ENCODE results near the gene CAMTA1.

CAMTA1 gene

GRCh38 chr1:7199077-7199779 is 414.0 kb downstream of the CAMTA1 start:
- H3K4me3 ChIP-seq (ENCODE audit: severe bottlenecking): no peak overlapping the region
- TF ChIP-seq, protein P1, sequence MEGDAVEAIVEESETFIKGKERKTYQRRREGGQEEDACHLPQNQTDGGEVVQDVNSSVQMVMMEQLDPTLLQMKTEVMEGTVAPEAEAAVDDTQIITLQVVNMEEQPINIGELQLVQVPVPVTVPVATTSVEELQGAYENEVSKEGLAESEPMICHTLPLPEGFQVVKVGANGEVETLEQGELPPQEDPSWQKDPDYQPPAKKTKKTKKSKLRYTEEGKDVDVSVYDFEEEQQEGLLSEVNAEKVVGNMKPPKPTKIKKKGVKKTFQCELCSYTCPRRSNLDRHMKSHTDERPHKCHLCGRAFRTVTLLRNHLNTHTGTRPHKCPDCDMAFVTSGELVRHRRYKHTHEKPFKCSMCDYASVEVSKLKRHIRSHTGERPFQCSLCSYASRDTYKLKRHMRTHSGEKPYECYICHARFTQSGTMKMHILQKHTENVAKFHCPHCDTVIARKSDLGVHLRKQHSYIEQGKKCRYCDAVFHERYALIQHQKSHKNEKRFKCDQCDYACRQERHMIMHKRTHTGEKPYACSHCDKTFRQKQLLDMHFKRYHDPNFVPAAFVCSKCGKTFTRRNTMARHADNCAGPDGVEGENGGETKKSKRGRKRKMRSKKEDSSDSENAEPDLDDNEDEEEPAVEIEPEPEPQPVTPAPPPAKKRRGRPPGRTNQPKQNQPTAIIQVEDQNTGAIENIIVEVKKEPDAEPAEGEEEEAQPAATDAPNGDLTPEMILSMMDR (IDR thresholded peaks at IDR 0.05; ENCODE audit: poor library complexity, severe bottlenecking): no peak
- DNase-seq (ENCODE audit: low spot score) (no peak), ATAC-seq (ENCODE audit: low read depth) (no peak)
- peaks cover 15% of the 10 kb centered on the region for H3K27me3 ChIP-seq (ENCODE audit: insufficient read depth, poor library complexity, severe bottlenecking)
- no peak overlapping the region for H3K27ac ChIP-seq (ENCODE audit: poor library complexity, severe bottlenecking)
- H3K36me3 ChIP-seq (ENCODE audit: low read depth): no peaks in the 10 kb centered on the region
- no peaks in the 10 kb centered on the region for H3K4me1 ChIP-seq (ENCODE audit: insufficient read depth, poor library complexity, severe bottlenecking)
- no peaks in the 10 kb centered on the region for H3K9me3 ChIP-seq (ENCODE audit: severe bottlenecking)

DNA sequence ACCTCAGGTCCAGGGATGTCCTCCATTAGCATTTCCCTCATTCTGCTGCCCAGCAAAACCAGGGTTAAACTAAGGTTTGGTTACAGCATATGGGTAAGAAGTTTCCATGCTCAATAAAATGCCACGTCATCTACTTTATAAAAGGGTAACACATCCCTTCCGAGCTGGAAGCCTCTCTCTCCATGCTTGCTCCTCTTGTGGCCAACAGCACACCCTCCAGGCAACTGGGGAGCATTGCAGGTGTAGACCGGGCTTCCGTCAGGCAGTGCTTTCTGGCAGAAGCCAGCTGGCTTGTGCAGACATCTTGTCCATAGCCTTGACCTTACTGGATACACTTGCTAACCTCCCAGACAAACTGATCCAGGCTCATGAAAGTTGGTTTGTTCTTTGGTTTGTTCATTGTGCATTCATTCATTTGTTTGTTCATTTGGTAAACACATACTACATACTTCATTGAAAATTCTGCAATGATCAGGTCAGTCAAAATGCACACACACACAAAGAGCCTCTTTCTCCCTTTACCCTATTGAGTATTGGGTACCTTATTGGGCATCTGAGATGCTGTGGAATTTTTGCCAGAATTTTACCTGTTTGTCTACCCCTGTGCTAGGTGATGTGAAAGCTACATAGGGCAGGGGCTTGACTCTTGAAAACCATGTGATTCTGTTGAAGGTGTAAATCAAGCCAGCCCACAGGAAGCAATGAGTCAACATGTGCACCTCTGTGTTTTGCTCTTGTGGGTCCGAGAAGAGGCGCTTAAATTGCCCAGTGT is 422.8 kb downstream of the CAMTA1 start:
- H3K4me3 ChIP-seq (ENCODE audit: severe bottlenecking): no peak overlapping the region
- peak; percentile 72; the same call in 2 of the 3 replicates for ATAC-seq (ENCODE audit: low read depth)
- TF ChIP-seq, protein P1 (IDR thresholded peaks at IDR 0.05; ENCODE audit: poor library complexity, severe bottlenecking): peak; percentile 65
- H3K27ac ChIP-seq (ENCODE audit: poor library complexity, severe bottlenecking): no peak overlapping the region
- H3K4me1 ChIP-seq (ENCODE audit: insufficient read depth, poor library complexity, severe bottlenecking): no peaks in the 10 kb centered on the region
- peaks cover 9% of the 10 kb centered on the region for H3K27me3 ChIP-seq (ENCODE audit: insufficient read depth, poor library complexity, severe bottlenecking)
- H3K36me3 ChIP-seq (ENCODE audit: low read depth): no peaks in the 10 kb centered on the region
- no peak for DNase-seq (ENCODE audit: low spot score)
- H3K9me3 ChIP-seq (ENCODE audit: severe bottlenecking): no peaks in the 10 kb centered on the region

- no peak overlapping the region for H3K4me3 ChIP-seq (ENCODE audit: severe bottlenecking)
- H3K9me3 ChIP-seq (ENCODE audit: severe bottlenecking): no peaks in the 10 kb centered on the region
- peaks cover 9% of the 10 kb centered on the region for H3K27me3 ChIP-seq (ENCODE audit: insufficient read depth, poor library complexity, severe bottlenecking)
- H3K4me1 ChIP-seq (ENCODE audit: insufficient read depth, poor library complexity, severe bottlenecking): no peaks in the 10 kb centered on the region
- H3K27ac ChIP-seq (ENCODE audit: poor library complexity, severe bottlenecking): no peak overlapping the region
- ATAC-seq (ENCODE audit: low read depth) (no peak), DNase-seq (ENCODE audit: low spot score) (no peak)
- H3K36me3 ChIP-seq (ENCODE audit: low read depth): no peaks in the 10 kb centered on the region
- TF ChIP-seq, protein P1 (IDR thresholded peaks at IDR 0.05; ENCODE audit: poor library complexity, severe bottlenecking): no peak
Measured at GRCh38 chr1:7208647-7209180, 423.5 kb downstream of the CAMTA1 start.

DNA sequence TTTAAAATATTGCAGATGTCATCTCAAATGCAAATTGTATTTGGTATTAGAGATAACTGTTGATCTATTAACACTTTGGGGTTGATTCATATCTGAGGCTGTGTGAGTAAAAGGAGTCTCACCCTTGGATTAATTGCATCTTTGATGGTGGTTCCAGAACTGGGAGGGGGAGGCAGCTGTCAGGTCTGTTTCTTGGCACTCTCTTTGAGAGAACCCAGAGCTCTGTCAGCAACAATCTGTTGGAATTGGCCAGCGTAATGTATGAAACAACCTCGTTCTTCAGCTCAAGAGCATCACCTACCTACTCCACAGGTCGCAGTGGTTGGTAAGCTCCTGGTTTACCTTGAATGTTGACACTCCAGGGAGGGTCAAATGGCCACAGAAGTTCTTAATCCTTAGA is 424.1 kb downstream of the CAMTA1 start:
- H3K36me3 ChIP-seq (ENCODE audit: low read depth): no peaks in the 10 kb centered on the region
- no peak overlapping the region for H3K4me3 ChIP-seq (ENCODE audit: severe bottlenecking)
- H3K9me3 ChIP-seq (ENCODE audit: severe bottlenecking): no peaks in the 10 kb centered on the region
- no peak for ATAC-seq (ENCODE audit: low read depth)
- TF ChIP-seq, protein P1 (IDR thresholded peaks at IDR 0.05; ENCODE audit: poor library complexity, severe bottlenecking): no peak
- DNase-seq (ENCODE audit: low spot score): no peak
- no peaks in the 10 kb centered on the region for H3K4me1 ChIP-seq (ENCODE audit: insufficient read depth, poor library complexity, severe bottlenecking)
- peaks cover 9% of the 10 kb centered on the region for H3K27me3 ChIP-seq (ENCODE audit: insufficient read depth, poor library complexity, severe bottlenecking)
- no peak overlapping the region for H3K27ac ChIP-seq (ENCODE audit: poor library complexity, severe bottlenecking)

Data from RWPE2 (cell line).